Activated CD8-positive, alpha-beta memory T cell treated with anti-CD3 and anti-CD28 coated beads, Interleukin-2, amount 50 U/mL, for 1 hour (primary cell): ENCODE results near the gene BOD1.

Experiments used
- DNase-seq: peaks from one replicate; pipeline ENCODE4 v3.0.0-alpha.2; 2020; ENCODE audit errors: extremely low read depth

Gene BOD1

GRCh38 chr5:173577166-173577565, 39.3 kb downstream of the BOD1 start:
- DNase-seq = no peak

- DNase-seq = no peak
These were observed 40.5 kb downstream of the BOD1 start for GRCh38 chr5:173575985-173576384.

- DNase-seq = no peak
These were observed 41.5 kb downstream of the BOD1 start for GRCh38 chr5:173574983-173575382.

- DNase-seq = peak; percentile 4
These were observed 43.1 kb downstream of the BOD1 start for GRCh38 chr5:173573126-173573960.

GRCh38 chr5:173572431-173573125, 43.9 kb downstream of the BOD1 start:
- DNase-seq = no peak

- no peak for DNase-seq
These were observed 45.9 kb downstream of the BOD1 start for GRCh38 chr5:173570321-173571090.

GRCh38 chr5:173568703-173569102, 47.7 kb downstream of the BOD1 start:
- DNase-seq = no peak

GRCh38 chr5:173568128-173568527, 48.3 kb downstream of the BOD1 start:
- DNase-seq = no peak

GRCh38 chr5:173567548-173567947, 48.9 kb downstream of the BOD1 start:
- DNase-seq = no peak

GRCh38 chr5:173565491-173566072, 50.9 kb downstream of the BOD1 start:
- DNase-seq = no peak

GRCh38 chr5:173564106-173564505, 52.3 kb downstream of the BOD1 start:
- DNase-seq = no peak

GRCh38 chr5:173563246-173563645, 53.2 kb downstream of the BOD1 start:
- no peak for DNase-seq

GRCh38 chr5:173562451-173562850, 54.0 kb downstream of the BOD1 start:
- DNase-seq = no peak
